Astrocyte (in vitro differentiated cells and primary cell): ENCODE measurements around the gene TNRC18.

Experiments
- CTCF ChIP-seq: IDR thresholded peaks from 2 replicates; pipeline ENCODE4 v1.5.1; 2011; ENCODE audit warnings: low read depth, mild to moderate bottlenecking, inconsistent platforms, low read length, moderate library complexity; ENCODE audit not compliant: insufficient read depth
- EZH2 ChIP-seq: IDR thresholded peaks from 2 replicates; pipeline ENCODE4 v1.6.1; 2012; ENCODE audit warnings: mild to moderate bottlenecking, low read length, inconsistent platforms; ENCODE audit not compliant: insufficient read depth

- no peak for TF ChIP-seq CTCF
- TF ChIP-seq EZH2, result no peak
Measured at GRCh38 chr7:5296611-5297226, 126.9 kb downstream of the TNRC18 start.
